Skin epidermis (tissue), 12 donors: Measurements from ENCODE around the gene CDK17.
A peak's percentile ranks its signal among the peaks of the same experiment; 100 is the strongest.
"Not testable (repeated sequence)": the region's sequence is repeated elsewhere in the genome, so short reads cannot be mapped to it uniquely, and the experiment has no call there.

Experiments used
- H3K27ac ChIP-seq, 21 experiments: fragments of 200-600 bp; sonication (generic) in 11 of 21; one replicate each; pipeline ENCODE4 v1.5.0; 2020; ENCODE audit warnings: mild to moderate bottlenecking in 3 of 21, inconsistent platforms in 2 of 21, moderate library complexity in 2 of 21
- H3K4me3 ChIP-seq, 7 experiments: fragments of 200-600 bp; sonication (generic) in 2 of 7; one replicate each; pipeline ENCODE4 v1.5.0; 2020; ENCODE audit warnings: inconsistent platforms in 2 of 7, mild to moderate bottlenecking in 2 of 7, moderate library complexity in 1 of 7

The CDK17 gene

DNA sequence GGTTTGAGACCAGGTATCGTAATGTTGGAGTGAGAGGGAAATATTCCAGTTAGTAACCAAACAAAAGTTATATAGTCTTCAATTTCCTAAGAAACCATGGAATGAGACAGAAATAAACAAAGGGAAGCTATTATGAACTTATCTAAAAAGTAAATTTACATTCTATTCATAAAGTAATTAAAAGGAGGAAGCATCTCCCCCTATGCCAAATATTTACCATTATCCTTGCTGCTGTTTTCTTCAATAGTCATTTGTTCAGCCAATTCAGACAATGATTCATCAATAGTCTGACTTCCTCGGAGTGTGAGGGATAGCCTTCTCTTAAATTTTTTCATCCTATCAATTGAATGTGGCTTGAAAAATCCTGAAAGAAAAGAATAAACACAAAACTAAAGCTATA lies 65.7 kb downstream of the CDK17 start:
- Histone ChIP-seq H3K4me3 (no peak overlapping the region), H3K27ac (no peak overlapping the region)

- H3K4me3 ChIP-seq, result no peak overlapping the region
- H3K27ac ChIP-seq, result no peak overlapping the region
Measured at GRCh38 chr12:96329545-96329944, 70.7 kb downstream of the CDK17 start.

DNA sequence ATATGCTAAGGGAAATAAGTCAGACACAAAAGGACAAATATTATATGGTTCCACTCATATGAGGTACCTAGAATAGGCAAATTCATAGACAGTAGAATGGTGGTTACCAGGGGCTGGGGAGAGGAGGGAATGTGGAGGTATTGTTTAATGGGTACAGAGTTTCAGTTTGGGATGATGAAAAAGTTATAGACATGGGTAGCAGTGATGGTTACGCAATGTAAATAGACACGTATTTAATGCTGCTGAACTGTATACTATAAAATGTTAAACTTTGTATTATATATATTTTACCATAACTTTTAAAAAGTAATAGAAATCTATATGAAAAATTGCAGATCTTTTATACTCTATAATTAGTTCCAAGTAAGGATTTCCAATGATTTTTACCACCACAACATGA lies 71.2 kb downstream of the CDK17 start:
- Histone ChIP-seq H3K4me3 (no peak overlapping the region), H3K27ac (no peak overlapping the region)

GRCh38 chr12:96327889-96328288 lies 72.3 kb downstream of the CDK17 start:
- Histone ChIP-seq H3K27ac (no peak overlapping the region), H3K4me3 (no peak overlapping the region)

DNA sequence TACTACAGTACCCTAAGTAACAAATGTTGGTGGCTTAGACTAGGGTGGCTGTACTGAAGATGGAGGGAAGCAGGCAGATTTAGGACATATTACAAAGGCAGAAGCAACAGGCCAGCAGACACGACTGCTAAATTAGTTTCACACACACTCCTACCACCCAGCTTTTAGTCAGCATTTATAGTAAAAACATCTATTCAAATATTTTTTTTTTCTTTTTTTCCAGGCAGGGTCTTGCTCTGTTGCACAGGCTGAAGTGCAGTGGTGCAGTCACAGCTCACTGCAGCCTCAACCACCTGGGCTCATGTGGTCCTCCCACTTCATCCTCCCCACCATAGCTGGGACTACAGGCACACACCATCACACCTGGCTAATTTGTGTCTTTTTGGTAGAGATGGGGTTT lies 72.9 kb downstream of the CDK17 start:
- no peak overlapping the region for H3K4me3 ChIP-seq
- H3K27ac ChIP-seq, result peak overlapping the region in 1 of 21 experiments; percentile 8

- peak overlapping the region in 2 of 21 experiments; percentile 4 to 8 for H3K27ac ChIP-seq
- no peak overlapping the region for H3K4me3 ChIP-seq
Measured at GRCh38 chr12:96326628-96327227, 73.5 kb downstream of the CDK17 start.

DNA sequence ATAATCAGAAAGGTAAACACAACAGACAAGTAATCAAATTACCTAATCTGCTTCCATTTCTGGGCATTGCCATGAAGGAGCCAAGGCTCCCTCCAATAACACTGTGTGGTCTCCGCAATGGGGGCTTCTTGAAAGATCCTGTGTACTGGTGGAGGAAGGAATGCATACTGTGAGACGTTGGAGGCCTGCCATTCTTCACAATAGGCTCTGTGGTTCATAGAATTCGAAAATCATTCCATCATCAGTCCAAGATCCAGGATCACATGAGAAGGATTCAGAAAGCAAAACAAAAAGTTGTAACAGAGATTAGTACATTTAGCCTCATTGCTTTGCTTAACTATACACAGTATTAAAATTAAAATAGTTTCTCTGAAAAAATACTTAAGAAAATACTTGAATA lies 76.3 kb downstream of the CDK17 start:
- no peak overlapping the region for H3K4me3 ChIP-seq

GRCh38 chr12:96322720-96323119 lies 77.5 kb downstream of the CDK17 start:
- H3K27ac ChIP-seq, result no peak overlapping the region
- no peak overlapping the region for H3K4me3 ChIP-seq

More for the DNA sequence above, 76.3 kb downstream of the CDK17 start:
- no peak overlapping the region for H3K27ac ChIP-seq

- H3K27ac ChIP-seq, result no peak overlapping the region
- no peak overlapping the region for H3K4me3 ChIP-seq
Measured at GRCh38 chr12:96321941-96322340, 78.3 kb downstream of the CDK17 start.

GRCh38 chr12:96317801-96318200 lies 82.4 kb downstream of the CDK17 start:
- H3K27ac ChIP-seq, H3K4me3 ChIP-seq: not testable (repeated sequence)

GRCh38 chr12:96315741-96316481 lies 84.3 kb downstream of the CDK17 start:
- peak overlapping the region in 15 of 21 experiments; percentile 9 to 74 (median 57) for H3K27ac ChIP-seq
- H3K4me3 ChIP-seq, result peak overlapping the region; percentile 20 to 44 (median 33)

DNA sequence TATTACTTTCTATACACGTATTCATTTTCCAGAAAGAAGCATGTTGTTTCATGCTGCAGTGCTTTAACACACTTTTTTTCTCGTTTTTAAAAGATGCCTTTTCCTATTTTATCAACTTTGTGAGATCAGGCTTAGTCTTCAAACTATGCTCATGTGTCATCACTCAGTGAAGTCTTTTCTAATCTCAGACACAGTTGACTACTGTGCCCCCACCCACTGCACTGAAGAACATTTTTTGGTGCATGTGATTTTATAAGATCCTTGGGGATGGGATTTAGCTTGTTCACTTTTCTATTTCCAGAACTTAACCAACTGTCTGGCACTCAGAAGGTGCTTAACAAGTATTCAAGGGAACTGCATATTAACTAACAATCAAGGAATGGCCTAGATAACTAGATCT lies 85.5 kb downstream of the CDK17 start:
- Histone ChIP-seq H3K4me3 (no peak overlapping the region), H3K27ac (peak overlapping the region in 2 of 21 experiments; percentile 12 to 38)

- Histone ChIP-seq H3K27ac (no peak overlapping the region), H3K4me3 (no peak overlapping the region)
Measured at GRCh38 chr12:96313606-96314005, 86.6 kb downstream of the CDK17 start.

DNA sequence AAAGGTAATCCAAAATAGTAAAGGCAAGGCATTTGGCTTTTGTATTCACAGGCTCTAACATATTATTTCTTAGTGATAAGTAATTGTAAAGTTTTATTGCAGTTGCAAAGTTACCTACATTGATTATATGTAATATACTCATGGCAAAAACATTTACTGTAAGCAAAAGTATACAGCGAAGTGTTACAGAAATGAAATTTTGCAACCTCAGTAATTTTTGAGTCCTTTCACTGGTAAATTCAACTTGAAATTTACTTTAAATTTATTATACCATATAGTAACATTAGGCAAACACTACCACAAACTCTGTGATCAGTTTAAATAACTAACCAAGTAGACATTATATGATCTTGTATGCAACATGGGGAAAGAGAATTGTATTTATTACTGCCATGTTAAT lies 89.0 kb downstream of the CDK17 start:
- no peak overlapping the region for H3K4me3 ChIP-seq
- no peak overlapping the region for H3K27ac ChIP-seq

DNA sequence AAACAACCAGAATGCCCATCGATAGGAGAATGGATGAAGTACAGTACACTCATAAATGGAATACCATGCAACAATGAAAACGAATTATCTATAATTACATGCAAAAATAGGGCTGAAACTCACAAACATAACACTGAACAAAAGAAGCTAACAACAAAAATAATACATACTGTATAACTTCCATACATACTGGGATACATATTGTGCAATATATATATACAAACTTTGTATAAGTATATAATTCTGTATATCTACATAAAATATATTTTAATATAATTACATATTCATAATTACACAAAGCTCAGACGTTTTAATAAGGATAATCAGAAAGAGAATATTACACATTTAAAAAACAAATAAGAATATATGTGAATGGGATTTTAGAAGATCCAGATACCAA lies 90.2 kb downstream of the CDK17 start:
- no peak overlapping the region for H3K27ac ChIP-seq
- no peak overlapping the region for H3K4me3 ChIP-seq

GRCh38 chr12:96308881-96309280 lies 91.4 kb downstream of the CDK17 start:
- Histone ChIP-seq H3K4me3 (no peak overlapping the region), H3K27ac (no peak overlapping the region)

- Histone ChIP-seq H3K27ac (no peak overlapping the region), H3K4me3 (no peak overlapping the region)
Measured at GRCh38 chr12:96305665-96306064, 94.6 kb downstream of the CDK17 start.

- Histone ChIP-seq H3K27ac (no peak overlapping the region), H3K4me3 (no peak overlapping the region)
Measured at GRCh38 chr12:96303653-96304052, 96.6 kb downstream of the CDK17 start.

DNA sequence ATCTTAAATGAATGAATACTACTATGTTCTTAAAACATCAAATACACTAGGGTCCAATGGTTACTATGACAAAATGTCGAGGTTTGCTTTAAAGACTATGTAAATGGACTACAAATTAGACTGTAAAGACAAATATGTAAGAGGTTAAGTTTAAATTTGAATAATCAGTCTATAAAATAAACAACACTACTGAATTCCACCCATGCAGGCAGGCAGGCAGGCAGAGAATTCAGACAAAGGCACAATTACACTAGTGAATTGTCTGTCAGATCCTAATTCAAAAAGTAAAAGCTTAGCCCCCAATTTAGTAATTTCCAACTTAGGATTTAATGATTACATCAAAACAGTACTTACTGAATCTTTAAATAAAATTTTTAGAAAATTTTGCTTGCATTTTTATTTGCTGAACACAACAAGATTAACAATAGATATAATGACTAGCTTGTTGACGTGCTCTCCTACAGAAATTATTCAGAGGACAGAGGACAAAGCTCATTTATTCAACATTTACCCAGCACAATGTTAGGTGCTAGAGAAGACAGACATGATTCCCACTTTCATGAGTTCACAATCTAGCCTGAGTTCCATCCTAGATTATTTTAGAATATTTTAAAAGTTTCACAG lies 97.4 kb downstream of the CDK17 start:
- Histone ChIP-seq H3K27ac (no peak overlapping the region), H3K4me3 (no peak overlapping the region)

- H3K4me3 ChIP-seq, result no peak overlapping the region
- H3K27ac ChIP-seq, result no peak overlapping the region
Measured at GRCh38 chr12:96301732-96302131, 98.5 kb downstream of the CDK17 start.

- no peak overlapping the region for H3K27ac ChIP-seq
Measured at GRCh38 chr12:96300064-96300463, 100.2 kb downstream of the CDK17 start.

More at GRCh38 chr12:96300064-96300463, 100.2 kb downstream of the CDK17 start:
- H3K4me3 ChIP-seq, result no peak overlapping the region
